Endometrium (tissue), 2 donors: Measurements from ENCODE around the gene WDR70.
"Not testable (repeated sequence)": the region's sequence is repeated elsewhere in the genome, so short reads cannot be mapped to it uniquely, and the experiment has no call there.

Experiments used
- FAIRE-seq: peaks from 2 replicates; lab custom pipeline; 2012; peaks lifted over from hg19 to GRCh38; lab: Jason Lieb, UNC
- donor health status: control.
- donor health status: control.

Gene WDR70

GRCh38 chr5:37454402-37455055 lies 75.4 kb downstream of the WDR70 start:
- peak; percentile 29 for FAIRE-seq

GRCh38 chr5:37463191-37464051 lies 84.3 kb downstream of the WDR70 start:
- not testable (repeated sequence) for FAIRE-seq

- FAIRE-seq = not testable (repeated sequence)
These were observed 85.5 kb downstream of the WDR70 start for GRCh38 chr5:37464581-37464980.

GRCh38 chr5:37469383-37469782 lies 90.3 kb downstream of the WDR70 start:
- not testable (repeated sequence) for FAIRE-seq

GRCh38 chr5:37471666-37472197 lies 92.6 kb downstream of the WDR70 start:
- no peak for FAIRE-seq

GRCh38 chr5:37477426-37477825 lies 98.3 kb downstream of the WDR70 start:
- no peak for FAIRE-seq

GRCh38 chr5:37478121-37478894 lies 99.2 kb downstream of the WDR70 start:
- no peak for FAIRE-seq

- not testable (repeated sequence) for FAIRE-seq
These were observed 102.3 kb downstream of the WDR70 start for GRCh38 chr5:37481395-37481794.

- no peak for FAIRE-seq
These were observed 111.1 kb downstream of the WDR70 start for GRCh38 chr5:37490120-37490810.

- FAIRE-seq = no peak
These were observed 111.8 kb downstream of the WDR70 start for GRCh38 chr5:37490931-37491330.

- FAIRE-seq = no peak
These were observed 113.8 kb downstream of the WDR70 start for GRCh38 chr5:37492778-37493555.

- no peak for FAIRE-seq
These were observed 115.6 kb downstream of the WDR70 start for GRCh38 chr5:37494756-37495155.

- no peak for FAIRE-seq
These were observed 116.1 kb downstream of the WDR70 start for GRCh38 chr5:37495210-37495609.

- FAIRE-seq = no peak
These were observed 116.7 kb downstream of the WDR70 start for GRCh38 chr5:37495668-37496347.

- FAIRE-seq = no peak
These were observed 117.9 kb downstream of the WDR70 start for GRCh38 chr5:37496902-37497445.

GRCh38 chr5:37501152-37501551 lies 122.0 kb downstream of the WDR70 start:
- peak; percentile 98 for FAIRE-seq

GRCh38 chr5:37506241-37506640 lies 127.1 kb downstream of the WDR70 start:
- FAIRE-seq = no peak

GRCh38 chr5:37506722-37507121 lies 127.6 kb downstream of the WDR70 start:
- FAIRE-seq = no peak

GRCh38 chr5:37511646-37512045 lies 132.5 kb downstream of the WDR70 start:
- FAIRE-seq = no peak

- no peak for FAIRE-seq
These were observed 135.8 kb downstream of the WDR70 start for GRCh38 chr5:37514946-37515345.
